Kidney (tissue), 14 donors: Measurements from ENCODE around the gene TCF7L2. TPM values are rescaled to one million over a fixed set of nuclear protein-coding genes. Genes with fewer than 3 reads are reported as not detected.

Source experiments
- DNase-seq, 5 donors: peaks; one replicate each; pipeline ENCODE4 v3.0.0-alpha.2; 2013 to 2020
- FAIRE-seq: peaks from 2 replicates; lab custom pipeline; 2012; peaks lifted over from hg19 to GRCh38; lab: Jason Lieb, UNC
- H3K27ac ChIP-seq, 2 donors: one replicate each; pipeline ENCODE4 v1.7.0; 2013; ENCODE audit warnings: low read depth in 2 of 2, low read length in 2 of 2, inconsistent platforms in 1 of 2
- H3K27me3 ChIP-seq: one replicate; pipeline ENCODE4 v1.7.1; 2013; ENCODE audit warnings: low read length, inconsistent platforms; ENCODE audit not compliant: control insufficient read depth, insufficient read depth
- H3K36me3 ChIP-seq, 3 donors: one replicate each; pipeline versions ENCODE4 v1.7.0 to v1.7.1; 2013; ENCODE audit warnings: low read length in 3 of 3, control low read depth in 1 of 3, inconsistent platforms in 1 of 3; ENCODE audit not compliant: insufficient read depth in 3 of 3, control insufficient read depth in 2 of 3
- H3K4me1 ChIP-seq, 3 donors: one replicate each; pipeline versions ENCODE4 v1.7.0 to v1.7.1; 2013; ENCODE audit warnings: low read length in 3 of 3, inconsistent platforms in 1 of 3, low read depth in 1 of 3; ENCODE audit not compliant: control insufficient read depth in 2 of 3, insufficient read depth in 2 of 3
- H3K4me3 ChIP-seq, 3 donors: one replicate each; pipeline versions ENCODE4 v1.7.0 to v1.8.1; 2013; ENCODE audit warnings: low read length in 3 of 3, control low read depth in 1 of 3, inconsistent platforms in 1 of 3
- H3K9ac ChIP-seq, 3 donors: one replicate each; pipeline versions ENCODE4 v1.7.0 to v1.7.1; 2013; ENCODE audit warnings: low read length in 3 of 3, control low read depth in 1 of 3, inconsistent platforms in 1 of 3
- H3K9me3 ChIP-seq, 3 donors: one replicate each; pipeline versions ENCODE4 v1.7.0 to v1.7.1; 2013; ENCODE audit warnings: low read length in 3 of 3, control low read depth in 1 of 3, inconsistent platforms in 1 of 3; ENCODE audit not compliant: control insufficient read depth in 2 of 3, insufficient read depth in 1 of 3
- intact Hi-C: fragments of 100-400 bp; cut with DNase I; formaldehyde crosslinking; loops from one replicate; pipeline ENCODE4 v1.11.1; 2022
- polyA plus RNA-seq: library from polyadenylated mRNA; stranded (reverse); fragments of 350-450 nt; fragmentation: Illumina TruSeq; extraction: RNeasy Lipid Tissue Mini Kit (QIAGEN cat#74804); gene quantifications from one replicate; pipeline ENCODE4 v1.2.3, GENCODE V29; 2014; ENCODE audit warnings: low read depth, low replicate concordance; ENCODE audit not compliant: insufficient read depth
- total RNA-seq: library from RNA; stranded (reverse); fragmentation: NEBNext Ultra II Directional; extraction: Animal tissue kit (Norgen Biotek cat#: 25700); gene quantifications from one replicate; pipeline ENCODE4 v1.2.1, GENCODE V29; 2021
- TF ChIP-seq, protein P1 (sequence below): IDR thresholded peaks from 3 replicates; pipeline ENCODE4 v1.5.1; 2012; ENCODE audit warnings: mild to moderate bottlenecking, moderate library complexity, borderline replicate concordance; ENCODE audit not compliant: insufficient read depth; ENCODE audit errors: extremely low read depth
- donor health status: control.
- donor health status: control.
- donor health status: control.
- donor health status: control.
- donor health status: control.
- donor health status: DM: yes; HTN: yes; CAD: no.
- donor health status: Normal renal cell carcinoma (clear cell type).

The TCF7L2 gene
- total and polyA plus RNA-seq, 2 donors from 2014 or later, result 6.5 to 32.4 TPM

DNA sequence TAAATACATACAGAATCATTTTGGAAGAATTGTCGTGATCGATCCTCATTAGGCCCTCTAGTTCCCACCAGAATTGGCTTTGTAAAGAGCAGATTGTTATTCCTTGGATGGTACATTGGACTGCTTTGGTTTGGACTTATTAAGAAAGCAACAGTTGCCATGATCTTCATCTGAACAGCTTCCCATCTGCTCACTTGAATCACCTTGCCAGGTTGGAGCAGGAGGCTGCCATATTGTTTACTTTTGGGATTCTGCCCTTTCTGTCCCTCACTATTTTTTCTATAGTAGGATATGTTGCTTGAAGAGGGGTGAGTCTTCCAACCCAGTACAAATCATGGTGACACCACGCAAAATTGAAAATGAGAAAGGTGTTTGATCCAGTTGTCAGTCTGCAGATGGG, 199.6 kb downstream of the TCF7L2 start:
- TF ChIP-seq, protein P1, sequence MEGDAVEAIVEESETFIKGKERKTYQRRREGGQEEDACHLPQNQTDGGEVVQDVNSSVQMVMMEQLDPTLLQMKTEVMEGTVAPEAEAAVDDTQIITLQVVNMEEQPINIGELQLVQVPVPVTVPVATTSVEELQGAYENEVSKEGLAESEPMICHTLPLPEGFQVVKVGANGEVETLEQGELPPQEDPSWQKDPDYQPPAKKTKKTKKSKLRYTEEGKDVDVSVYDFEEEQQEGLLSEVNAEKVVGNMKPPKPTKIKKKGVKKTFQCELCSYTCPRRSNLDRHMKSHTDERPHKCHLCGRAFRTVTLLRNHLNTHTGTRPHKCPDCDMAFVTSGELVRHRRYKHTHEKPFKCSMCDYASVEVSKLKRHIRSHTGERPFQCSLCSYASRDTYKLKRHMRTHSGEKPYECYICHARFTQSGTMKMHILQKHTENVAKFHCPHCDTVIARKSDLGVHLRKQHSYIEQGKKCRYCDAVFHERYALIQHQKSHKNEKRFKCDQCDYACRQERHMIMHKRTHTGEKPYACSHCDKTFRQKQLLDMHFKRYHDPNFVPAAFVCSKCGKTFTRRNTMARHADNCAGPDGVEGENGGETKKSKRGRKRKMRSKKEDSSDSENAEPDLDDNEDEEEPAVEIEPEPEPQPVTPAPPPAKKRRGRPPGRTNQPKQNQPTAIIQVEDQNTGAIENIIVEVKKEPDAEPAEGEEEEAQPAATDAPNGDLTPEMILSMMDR, result no peak
- DNase-seq (no peak), FAIRE-seq (no peak)
- Histone ChIP-seq H3K4me3 (no peak overlapping the region), H3K36me3 (peaks cover 27 to 54% (median 44%) of the 10 kb centered on the region in 3 donors), H3K4me1 (no peaks in the 10 kb centered on the region), H3K9ac (no peak overlapping the region), H3K27ac (no peak overlapping the region), H3K9me3 (no peaks in the 10 kb centered on the region), H3K27me3 (no peaks in the 10 kb centered on the region)
- intact Hi-C loops, result no loop called here

DNA sequence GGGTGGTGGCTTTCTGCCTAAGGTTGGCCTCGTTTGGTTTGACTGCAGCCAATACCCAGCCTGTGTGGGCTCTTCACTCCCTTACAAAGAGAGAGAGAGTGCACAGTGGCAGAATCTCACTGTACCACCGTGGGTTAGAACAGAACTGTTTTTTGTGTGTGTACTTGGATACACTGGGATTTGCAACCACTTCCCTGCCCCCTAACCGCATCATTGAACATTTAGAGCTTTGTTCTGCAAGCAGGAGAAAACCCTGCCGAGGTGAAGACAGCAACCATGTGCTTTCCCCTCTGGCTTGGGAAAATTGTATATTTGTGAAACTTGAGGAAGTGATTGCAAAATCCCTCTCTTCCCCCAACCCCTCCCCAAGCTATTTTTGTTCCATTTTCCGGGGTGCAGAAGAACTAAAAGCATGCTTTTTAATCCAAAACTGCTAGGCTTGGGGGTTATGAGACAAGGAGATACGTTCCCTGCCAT, 201.2 kb downstream of the TCF7L2 start:
- Histone ChIP-seq H3K9me3 (no peaks in the 10 kb centered on the region), H3K4me1 (no peaks in the 10 kb centered on the region), H3K27me3 (no peaks in the 10 kb centered on the region), H3K4me3 (no peak overlapping the region), H3K27ac (no peak overlapping the region), H3K36me3 (peaks cover 29 to 67% (median 46%) of the 10 kb centered on the region in 3 donors), H3K9ac (no peak overlapping the region)
- intact Hi-C loops, result no loop called here
- FAIRE-seq (no peak), DNase-seq (no peak)
- TF ChIP-seq, protein P1, result no peak

- no peak overlapping the region for H3K4me3 ChIP-seq
- H3K27me3 ChIP-seq, result no peaks in the 10 kb centered on the region
- no peak for FAIRE-seq
- H3K9me3 ChIP-seq, result no peaks in the 10 kb centered on the region
- no peak overlapping the region for H3K27ac ChIP-seq
- H3K36me3 ChIP-seq, result peaks cover 26 to 61% (median 40%) of the 10 kb centered on the region in 3 donors
- TF ChIP-seq, protein P1, result no peak
- DNase-seq, result no peak
- H3K4me1 ChIP-seq, result peaks cover 0 to 2% (median 2%) of the 10 kb centered on the region in 3 donors
- intact Hi-C loops, result no loop called here
- H3K9ac ChIP-seq, result no peak overlapping the region
Observed at GRCh38 chr10:113153493-113154102, 203.6 kb downstream of the TCF7L2 start.

- Histone ChIP-seq H3K9me3 (no peaks in the 10 kb centered on the region), H3K27me3 (no peaks in the 10 kb centered on the region), H3K36me3 (peaks cover 23 to 55% (median 37%) of the 10 kb centered on the region in 3 donors), H3K9ac (no peak overlapping the region), H3K4me3 (no peak overlapping the region), H3K4me1 (peaks cover 0 to 2% (median 2%) of the 10 kb centered on the region in 3 donors), H3K27ac (peak overlapping the region in 1 of 2 donors; percentile 32)
- no peak for DNase-seq
- TF ChIP-seq, protein P1, result no peak
- FAIRE-seq, result no peak
- intact Hi-C loops, result no loop called here
Observed at GRCh38 chr10:113157441-113157840, 207.4 kb downstream of the TCF7L2 start.
